Naive thymus-derived CD8-positive, alpha-beta T cell (primary cell): ENCODE results near the gene CHST11. TPM values are rescaled to one million over a fixed set of nuclear protein-coding genes. Genes with fewer than 3 reads are reported as not detected.
A peak's percentile ranks its signal among the peaks of the same experiment; 100 is the strongest.
"Not testable (repeated sequence)": the region's sequence is repeated elsewhere in the genome, so short reads cannot be mapped to it uniquely, and the experiment has no call there.

ENCODE experiments used
- ATAC-seq, 2 donors: fragments of 150-1000 bp; cut with Tn5 transposase in 1 of 2; sonication (Bioruptor Pico), chemical (Tn5 transposase) in 1 of 2; 1 replicate in 1 of 2; 2 replicates in 1 of 2; pipeline ENCODE4 v1.10.0; 2021; ENCODE audit warnings: mild to moderate bottlenecking in 2 of 2, moderate library complexity in 2 of 2
- POLR2A ChIA-PET: fragments of 350-600 bp; sonication (Branson Sonifier 250); formaldehyde crosslinking; loops from one replicate; lab custom pipeline; 2021; ENCODE audit warnings: antibody characterized with exemption; lab: Charles Lee
- DNase-seq, 10 donors: peaks; one replicate each; pipeline versions ENCODE4 v3.0.0 to v3.0.0-alpha.2; 2020 to 2022
- H3K27ac Mint-ChIP-seq, 10 donors: one replicate each; pipeline ENCODE4 v1.8.0; 2020 to 2022; ENCODE audit warnings: mild to moderate bottlenecking in 10 of 10, mixed read lengths in 10 of 10, moderate library complexity in 4 of 10, inconsistent platforms in 1 of 10
- H3K27me3 Mint-ChIP-seq, 5 donors: one replicate each; pipeline ENCODE4 v1.8.0; 2021 to 2022; ENCODE audit warnings: mixed read lengths in 5 of 5
- H3K36me3 Mint-ChIP-seq, 3 donors: one replicate each; pipeline ENCODE4 v1.8.0; 2020 to 2022; ENCODE audit warnings: mixed read lengths in 3 of 3, mild to moderate bottlenecking in 2 of 3, inconsistent platforms in 1 of 3
- H3K4me1 Mint-ChIP-seq, 4 donors: one replicate each; pipeline ENCODE4 v1.8.0; 2021 to 2022; ENCODE audit warnings: mixed read lengths in 4 of 4
- H3K4me3 Mint-ChIP-seq, 10 donors: one replicate each; pipeline ENCODE4 v1.8.0; 2020 to 2022; ENCODE audit warnings: mild to moderate bottlenecking in 10 of 10, mixed read lengths in 10 of 10, moderate library complexity in 6 of 10, inconsistent platforms in 1 of 10
- H3K9me3 Mint-ChIP-seq, 9 donors: one replicate each; pipeline ENCODE4 v1.8.0; 2020 to 2022; ENCODE audit warnings: mixed read lengths in 9 of 9, mild to moderate bottlenecking in 3 of 9, inconsistent platforms in 1 of 9, moderate library complexity in 1 of 9
- polyA plus RNA-seq, 3 donors: library from polyadenylated mRNA; unstranded; fragments of 300-500 nt; fragmentation: Illumina TruSeq; gene quantifications; one replicate each; pipeline ENCODE4 v1.2.3, GENCODE V29; 2021
- total RNA-seq, 8 experiments: library from RNA in 2 of 8; stranded (reverse) in 2 of 8; gene quantifications; one replicate each; pipeline ENCODE4 v1.2.3 and lab custom pipeline; 2021 to 2026

The CHST11 gene
- total and polyA plus RNA-seq, 5 experiments from 2014 or later, result 23.1 to 35.6 (median 26.8) TPM

GRCh38 chr12:104609445-104609844 is 152.7 kb downstream of the CHST11 start:
- H3K4me3 Mint-ChIP-seq, result no peak overlapping the region
- POLR2A ChIA-PET, result no interaction called here

GRCh38 chr12:104610513-104611235 is 153.9 kb downstream of the CHST11 start:
- Mint-ChIP-seq H3K4me3 (no peak overlapping the region), H3K4me1 (peaks cover 9 to 39% (median 24%) of the 10 kb centered on the region in 4 donors), H3K27ac (no peak overlapping the region), H3K27me3 (no peaks in the 10 kb centered on the region), H3K36me3 (peaks cover 0 to 4% (median 1%) of the 10 kb centered on the region in 3 donors), H3K9me3 (no peaks in the 10 kb centered on the region)
- POLR2A ChIA-PET, result no interaction called here
- no peak for ATAC-seq
- no peak for DNase-seq

More at GRCh38 chr12:104609445-104609844, 152.7 kb downstream of the CHST11 start:
- H3K36me3 Mint-ChIP-seq, result peaks cover 0 to 7% (median 1%) of the 10 kb centered on the region in 3 donors
- DNase-seq (no peak), ATAC-seq (no peak)
- H3K27ac Mint-ChIP-seq, result peak overlapping the region in 2 of 10 donors; percentile 46 to 51
- no peaks in the 10 kb centered on the region for H3K9me3 Mint-ChIP-seq
- peaks cover 10 to 47% (median 26%) of the 10 kb centered on the region in 4 donors for H3K4me1 Mint-ChIP-seq
- H3K27me3 Mint-ChIP-seq, result no peaks in the 10 kb centered on the region

- Mint-ChIP-seq H3K4me3 (no peak overlapping the region), H3K27ac (peak overlapping the region in 2 of 10 donors; percentile 22 to 39), H3K36me3 (peaks cover 0 to 3% (median 1%) of the 10 kb centered on the region in 3 donors), H3K4me1 (peaks cover 9 to 36% (median 24%) of the 10 kb centered on the region in 4 donors), H3K27me3 (no peaks in the 10 kb centered on the region), H3K9me3 (no peaks in the 10 kb centered on the region)
- no peak for ATAC-seq
- no peak for DNase-seq
- POLR2A ChIA-PET, result no interaction called here
Observed at GRCh38 chr12:104611671-104612070, 154.9 kb downstream of the CHST11 start.

- POLR2A ChIA-PET, H3K27me3 Mint-ChIP-seq, ATAC-seq, H3K9me3 Mint-ChIP-seq, H3K4me3 Mint-ChIP-seq, H3K36me3 Mint-ChIP-seq, DNase-seq: not testable (repeated sequence)
- peak overlapping the region in 1 of 10 donors; percentile 51 for H3K27ac Mint-ChIP-seq
- H3K4me1 Mint-ChIP-seq, result peaks cover 7 to 28% (median 16%) of the 10 kb centered on the region in 4 donors
Observed at GRCh38 chr12:104613372-104613771, 156.6 kb downstream of the CHST11 start.

DNA sequence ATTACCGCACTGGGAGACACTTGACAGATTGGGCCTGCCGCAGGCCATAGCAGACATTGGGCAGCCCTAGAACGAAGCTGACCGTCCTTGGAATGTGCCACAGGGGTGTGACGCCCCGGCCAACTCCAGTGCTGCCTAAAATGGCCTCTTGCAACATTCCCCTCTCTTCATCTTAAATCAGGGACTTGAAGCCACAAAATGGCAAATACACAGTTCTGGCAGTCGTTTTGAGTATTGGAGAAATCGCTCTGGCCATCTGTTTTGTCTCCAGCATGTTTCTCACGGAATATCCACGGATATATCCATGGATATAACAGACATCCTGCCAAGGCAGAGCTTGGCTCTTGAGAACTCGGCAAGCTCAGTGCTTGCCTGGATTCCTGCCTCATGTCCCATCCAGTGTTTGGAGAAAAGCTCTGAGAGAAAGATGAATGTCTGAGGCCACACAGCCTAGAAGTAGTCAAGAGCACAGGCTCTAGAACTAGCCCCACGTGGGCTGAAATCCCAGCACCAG is 158.4 kb downstream of the CHST11 start:
- peaks cover 7 to 30% (median 11%) of the 10 kb centered on the region in 4 donors for H3K4me1 Mint-ChIP-seq
- no peaks in the 10 kb centered on the region for H3K9me3 Mint-ChIP-seq
- ATAC-seq (no peak), DNase-seq (no peak)
- H3K4me3 Mint-ChIP-seq, result no peak overlapping the region
- H3K36me3 Mint-ChIP-seq, result peaks cover 0 to 6% (median 0%) of the 10 kb centered on the region in 3 donors
- no peaks in the 10 kb centered on the region for H3K27me3 Mint-ChIP-seq
- no peak overlapping the region for H3K27ac Mint-ChIP-seq
- POLR2A ChIA-PET, result no interaction called here

GRCh38 chr12:104618691-104619090 is 161.9 kb downstream of the CHST11 start:
- POLR2A ChIA-PET, result no interaction called here
- Mint-ChIP-seq H3K9me3 (peaks cover 0 to 2% (median 0%) of the 10 kb centered on the region in 9 donors), H3K36me3 (peaks cover 0 to 5% (median 0%) of the 10 kb centered on the region in 3 donors), H3K4me3 (no peak overlapping the region), H3K27me3 (no peaks in the 10 kb centered on the region), H3K4me1 (peaks cover 14 to 35% (median 22%) of the 10 kb centered on the region in 4 donors), H3K27ac (peak overlapping the region in 2 of 10 donors; percentile 25 to 68)
- DNase-seq (no peak), ATAC-seq (no peak)

GRCh38 chr12:104619305-104619704 is 162.6 kb downstream of the CHST11 start:
- peak overlapping the region in 2 of 10 donors; percentile 62 to 69 for H3K27ac Mint-ChIP-seq
- DNase-seq, result no peak

DNA sequence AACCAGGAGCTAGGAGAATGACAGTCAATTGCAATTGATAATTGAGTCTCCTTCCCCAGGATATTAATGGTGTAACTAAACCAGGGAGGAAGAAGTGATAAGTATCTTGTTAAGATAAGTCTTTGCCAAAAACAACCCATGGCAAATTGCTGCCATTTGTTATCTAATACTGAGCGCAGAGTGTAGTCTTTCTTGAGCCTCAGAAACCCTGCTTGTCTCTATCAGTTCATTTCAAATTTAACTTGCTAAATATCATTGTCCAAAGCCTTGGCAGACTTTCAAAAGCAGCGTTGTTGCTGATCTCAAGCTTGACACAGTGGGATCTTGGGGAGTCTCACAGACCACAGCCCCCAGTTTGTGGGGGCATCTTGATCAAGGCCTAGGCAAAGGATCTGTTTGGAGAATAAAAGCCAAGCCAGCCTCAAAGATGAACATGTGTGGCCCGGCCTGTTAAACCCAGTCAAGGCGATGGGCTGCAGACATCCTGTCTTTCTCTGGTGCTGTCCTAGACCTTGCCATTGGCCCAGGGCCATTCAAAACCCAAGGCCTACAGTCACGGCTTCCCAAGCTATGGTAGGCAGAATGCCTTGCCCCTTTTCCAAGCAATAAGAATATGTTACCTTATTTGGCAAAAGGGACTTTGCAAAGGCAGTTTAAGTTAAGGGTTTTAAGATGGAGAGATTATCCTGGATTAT is 164.2 kb downstream of the CHST11 start:
- Mint-ChIP-seq H3K4me3 (no peak overlapping the region), H3K27ac (no peak overlapping the region), H3K36me3 (peaks cover 0 to 5% (median 0%) of the 10 kb centered on the region in 3 donors), H3K9me3 (peaks cover 0 to 2% (median 0%) of the 10 kb centered on the region in 9 donors), H3K4me1 (peaks cover 18 to 50% (median 28%) of the 10 kb centered on the region in 4 donors), H3K27me3 (no peaks in the 10 kb centered on the region)
- POLR2A ChIA-PET, result no interaction called here
- ATAC-seq (no peak), DNase-seq (no peak)

More at GRCh38 chr12:104619305-104619704, 162.6 kb downstream of the CHST11 start:
- peaks cover 0 to 5% (median 0%) of the 10 kb centered on the region in 3 donors for H3K36me3 Mint-ChIP-seq
- peaks cover 20 to 40% (median 28%) of the 10 kb centered on the region in 4 donors for H3K4me1 Mint-ChIP-seq
- peaks cover 0 to 2% (median 0%) of the 10 kb centered on the region in 9 donors for H3K9me3 Mint-ChIP-seq
- ATAC-seq, result no peak
- POLR2A ChIA-PET, result no interaction called here
- H3K4me3 Mint-ChIP-seq, result no peak overlapping the region
- no peaks in the 10 kb centered on the region for H3K27me3 Mint-ChIP-seq

- Mint-ChIP-seq H3K27me3 (no peaks in the 10 kb centered on the region), H3K9me3 (peaks cover 0 to 2% (median 0%) of the 10 kb centered on the region in 9 donors)
Observed at GRCh38 chr12:104622928-104623327, 166.2 kb downstream of the CHST11 start.

DNA sequence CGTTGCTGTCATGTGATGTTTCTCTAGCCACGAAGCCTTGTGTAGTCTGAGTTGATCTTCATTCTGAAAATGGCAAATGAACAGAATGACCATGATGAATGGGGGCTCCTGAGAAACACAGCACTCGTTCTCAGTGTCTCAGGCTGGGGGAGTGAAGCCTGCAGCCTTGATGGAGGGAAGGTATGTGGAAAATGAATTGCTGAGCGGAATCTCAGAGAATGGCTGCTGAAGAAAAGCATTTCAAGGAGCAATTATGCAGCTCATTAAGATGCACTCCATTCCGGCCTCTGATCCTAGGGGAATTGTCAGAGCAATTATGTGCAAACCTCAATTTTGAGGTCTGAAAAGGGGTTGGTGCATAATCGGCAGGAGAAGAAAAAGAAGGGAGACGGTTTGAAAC is 167.1 kb downstream of the CHST11 start:
- POLR2A ChIA-PET, result no interaction called here
- DNase-seq (no peak), ATAC-seq (no peak)
- Mint-ChIP-seq H3K27ac (peak overlapping the region in 3 of 10 donors; percentile 4 to 67 (median 12)), H3K9me3 (peaks cover 0 to 2% (median 0%) of the 10 kb centered on the region in 9 donors), H3K4me1 (peaks cover 17 to 51% (median 27%) of the 10 kb centered on the region in 4 donors), H3K4me3 (no peak overlapping the region), H3K36me3 (peaks cover 0 to 5% (median 0%) of the 10 kb centered on the region in 3 donors), H3K27me3 (no peaks in the 10 kb centered on the region)

More at GRCh38 chr12:104622928-104623327, 166.2 kb downstream of the CHST11 start:
- ATAC-seq (no peak), DNase-seq (no peak)
- Mint-ChIP-seq H3K4me1 (peaks cover 19 to 51% (median 28%) of the 10 kb centered on the region in 4 donors), H3K27ac (no peak overlapping the region), H3K4me3 (no peak overlapping the region), H3K36me3 (peaks cover 0 to 5% (median 0%) of the 10 kb centered on the region in 3 donors)
- POLR2A ChIA-PET, result no interaction called here

DNA sequence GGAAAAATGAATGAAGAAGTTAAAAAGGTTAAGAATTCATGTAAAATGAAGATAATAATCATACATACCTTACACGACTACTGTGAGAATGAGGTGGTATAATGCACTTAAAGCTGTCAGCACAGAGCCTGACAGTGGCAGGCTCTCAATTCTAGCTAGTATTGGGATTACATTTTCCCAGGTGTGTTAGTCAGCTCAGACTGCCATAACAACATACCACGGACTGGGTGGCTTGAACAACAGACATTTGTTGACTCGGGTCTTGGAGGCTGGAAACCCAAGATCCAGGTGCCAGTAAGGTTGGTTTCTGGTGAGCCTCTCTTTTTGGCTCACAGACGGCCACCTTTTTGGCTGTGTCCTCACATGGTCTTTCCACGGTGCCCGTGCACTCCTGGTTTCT is 167.8 kb downstream of the CHST11 start:
- no peak overlapping the region for H3K4me3 Mint-ChIP-seq
- peak overlapping the region in 1 of 10 donors; percentile 12 for H3K27ac Mint-ChIP-seq
- POLR2A ChIA-PET, result no interaction called here
- H3K27me3 Mint-ChIP-seq, result no peaks in the 10 kb centered on the region
- peaks cover 0 to 2% (median 0%) of the 10 kb centered on the region in 9 donors for H3K9me3 Mint-ChIP-seq
- DNase-seq, result no peak
- H3K4me1 Mint-ChIP-seq, result peaks cover 17 to 48% (median 27%) of the 10 kb centered on the region in 4 donors
- peaks cover 0 to 5% (median 0%) of the 10 kb centered on the region in 3 donors for H3K36me3 Mint-ChIP-seq
- no peak for ATAC-seq

GRCh38 chr12:104626069-104626837 is 169.5 kb downstream of the CHST11 start:
- Mint-ChIP-seq H3K36me3 (peaks cover 0 to 2% (median 0%) of the 10 kb centered on the region in 3 donors), H3K4me1 (peaks cover 19 to 48% (median 29%) of the 10 kb centered on the region in 4 donors), H3K27me3 (no peaks in the 10 kb centered on the region), H3K9me3 (no peaks in the 10 kb centered on the region), H3K27ac (peak overlapping the region in 3 of 10 donors; percentile 7 to 73 (median 11)), H3K4me3 (no peak overlapping the region)
- DNase-seq (no peak), ATAC-seq (no peak)
- POLR2A ChIA-PET, result interaction anchor here (0.6 to 1.0 kb wide), 2 partner anchors 168 to 300 kb away, joined by 3 read pairs; no protein-coding TSS in a partner anchor
